AG04449 (cell line): ENCODE data around the gene RFC3.
"Not testable (repeated sequence)": the region's sequence is repeated elsewhere in the genome, so short reads cannot be mapped to it uniquely, and the experiment has no call there.

Source experiments
- CTCF ChIA-PET: fragments of 350-600 bp; formaldehyde crosslinking; extraction: SDS; loops from one replicate; lab custom pipeline; 2021; ENCODE audit warnings: antibody characterized with exemption; lab: Yijun Ruan, JAX
- POLR2A ChIA-PET: fragments of 400-600, 350-600 bp; formaldehyde crosslinking; extraction: SDS; loops from one replicate; lab custom pipeline; 2020; ENCODE audit warnings: antibody characterized with exemption, inconsistent platforms; lab: Yijun Ruan, JAX
- DNase-seq: peaks from one replicate; pipeline ENCODE4 v3.0.0-alpha.2; 2010; ENCODE audit warnings: low read depth, low spot score
- H3K4me3 ChIP-seq: 2 replicates; pipeline ENCODE4 v1.5.1; 2011; ENCODE audit warnings: low read depth, mild to moderate bottlenecking, control low read depth, low read length
- CTCF ChIP-seq: IDR thresholded peaks from one replicate; pipeline ENCODE4 v1.5.1; 2011; ENCODE audit warnings: mild to moderate bottlenecking, moderate library complexity, low read length, control low read depth, inconsistent platforms; ENCODE audit not compliant: insufficient read depth; ENCODE audit errors: missing control alignments

The RFC3 gene

GRCh38 chr13:33782631-33783030, 35.3 kb upstream of the RFC3 start:
- CTCF ChIA-PET: no interaction called here
- no peak for DNase-seq
- H3K4me3 ChIP-seq: no peak overlapping the region
- POLR2A ChIA-PET: no interaction called here
- TF ChIP-seq CTCF: no peak

- CTCF ChIA-PET, POLR2A ChIA-PET, H3K4me3 ChIP-seq, DNase-seq: not testable (repeated sequence)
These were observed 34.7 kb upstream of the RFC3 start for GRCh38 chr13:33783212-33783611.

- no peak overlapping the region for H3K4me3 ChIP-seq
- POLR2A ChIA-PET: no interaction called here
- no peak for TF ChIP-seq CTCF
These were observed 33.2 kb upstream of the RFC3 start for GRCh38 chr13:33784738-33785137.

GRCh38 chr13:33785384-33785783, 32.6 kb upstream of the RFC3 start:
- DNase-seq: no peak
- no peak for TF ChIP-seq CTCF
- ChIA-PET POLR2A (no interaction called here), CTCF (interaction anchor here (4.4 kb wide), 1 partner anchor 15 kb away, joined by 20 read pairs; no protein-coding TSS in a partner anchor)
- no peak overlapping the region for H3K4me3 ChIP-seq

More at GRCh38 chr13:33784738-33785137, 33.2 kb upstream of the RFC3 start:
- no peak for DNase-seq
- CTCF ChIA-PET: interaction anchor here (4.4 kb wide), 1 partner anchor 15 kb away, joined by 20 read pairs; no protein-coding TSS in a partner anchor

- CTCF ChIA-PET: interaction anchor here (4.4 kb wide), 1 partner anchor 13 kb away, joined by 20 read pairs; no protein-coding TSS in a partner anchor
- no peak for TF ChIP-seq CTCF
- POLR2A ChIA-PET: no interaction called here
- no peak overlapping the region; the same call in 1 of the 2 replicates for H3K4me3 ChIP-seq
- DNase-seq: no peak
These were observed 30.8 kb upstream of the RFC3 start for GRCh38 chr13:33787051-33787591.

GRCh38 chr13:33789066-33789606, 28.8 kb upstream of the RFC3 start:
- POLR2A ChIA-PET: no interaction called here
- no peak for TF ChIP-seq CTCF
- DNase-seq: no peak
- H3K4me3 ChIP-seq: no peak overlapping the region
- CTCF ChIA-PET: no interaction called here

GRCh38 chr13:33789739-33790138, 28.2 kb upstream of the RFC3 start:
- H3K4me3 ChIP-seq: no peak overlapping the region
- ChIA-PET CTCF (no interaction called here), POLR2A (no interaction called here)
- no peak for TF ChIP-seq CTCF
- DNase-seq: no peak
